GOT3 (cell line): ENCODE data around the gene PLEKHA7.

Experiments
- DNase-seq: peaks from one replicate; lab custom pipeline; 2025; ENCODE audit warnings: mixed read lengths; lab: John Stamatoyannopoulos, UW

PLEKHA7 gene

DNA sequence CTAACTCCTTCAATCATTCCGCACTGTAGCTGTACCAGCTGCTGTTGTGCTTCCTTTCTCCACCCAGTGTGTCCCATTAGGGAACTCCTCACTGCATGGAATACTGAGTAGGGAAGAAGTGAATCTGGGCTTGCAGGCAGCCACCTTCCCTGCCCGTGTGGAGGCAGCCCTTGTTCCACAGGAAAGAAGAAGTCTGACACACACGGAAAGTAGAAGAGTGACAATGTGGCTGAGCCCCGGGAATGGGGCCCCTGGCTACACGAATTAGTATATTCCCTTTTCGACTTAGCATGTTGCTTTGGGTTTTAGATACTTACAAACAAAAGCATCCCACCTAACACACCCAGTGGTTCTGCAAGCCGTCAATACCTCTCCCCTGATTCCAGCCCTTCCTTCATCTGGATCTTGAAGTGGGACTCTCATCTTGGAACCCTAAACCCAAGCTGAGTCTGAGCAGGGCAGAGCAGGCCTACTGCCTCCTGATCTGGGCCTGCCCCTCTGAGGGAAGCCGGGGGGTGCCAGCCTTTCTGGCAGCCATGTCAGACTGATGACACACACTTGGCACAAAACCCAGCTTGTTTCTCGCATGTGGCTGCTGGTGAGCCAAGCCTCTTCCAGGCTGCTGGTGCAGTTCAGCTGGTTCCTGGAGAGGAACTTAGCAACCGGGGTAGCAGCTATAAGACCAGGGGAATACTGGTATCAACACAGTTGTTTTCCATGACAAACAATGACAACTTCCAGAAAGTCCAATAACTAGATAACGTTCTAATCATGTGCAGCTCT, 204.1 kb downstream of the PLEKHA7 start:
- no peak for DNase-seq

DNA sequence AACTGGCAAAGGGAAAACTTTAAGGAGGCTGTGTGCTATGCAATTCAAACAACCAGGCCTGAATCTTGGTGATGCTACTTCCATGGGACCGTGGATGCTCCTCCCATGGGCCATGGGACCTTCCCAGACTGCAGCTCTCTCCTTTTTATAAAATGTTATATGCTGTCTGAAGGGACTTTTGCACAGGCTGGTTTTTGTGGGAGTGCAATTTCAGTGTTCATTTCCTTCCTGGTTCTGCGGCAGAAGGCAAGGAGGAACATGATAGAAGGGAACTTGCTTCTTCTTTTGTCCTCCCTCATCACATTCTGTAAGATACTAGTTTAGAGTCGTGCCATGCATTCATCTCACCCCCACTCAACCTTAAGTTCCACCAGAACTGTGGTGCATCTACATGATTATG, 206.9 kb downstream of the PLEKHA7 start:
- DNase-seq, result no peak

DNA sequence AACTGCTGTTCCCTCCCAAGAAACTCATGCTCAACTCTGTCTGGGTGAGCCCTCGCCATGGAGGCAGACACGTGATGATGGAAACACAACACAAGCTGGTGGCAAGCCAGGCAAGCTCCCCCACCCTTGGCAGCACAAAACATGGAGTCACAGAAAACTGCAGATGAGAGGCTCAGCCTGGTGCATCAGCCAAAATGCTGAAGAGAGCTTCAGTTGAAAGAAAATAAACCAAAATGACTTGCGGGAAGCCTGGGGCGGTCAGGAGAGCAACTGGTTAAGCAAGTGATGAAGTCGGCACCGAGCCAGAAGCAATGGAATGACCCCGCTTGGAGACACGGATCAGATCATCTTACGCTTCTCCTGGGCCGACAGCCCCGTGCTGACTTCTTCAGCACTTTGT, 207.4 kb downstream of the PLEKHA7 start:
- no peak for DNase-seq

DNA sequence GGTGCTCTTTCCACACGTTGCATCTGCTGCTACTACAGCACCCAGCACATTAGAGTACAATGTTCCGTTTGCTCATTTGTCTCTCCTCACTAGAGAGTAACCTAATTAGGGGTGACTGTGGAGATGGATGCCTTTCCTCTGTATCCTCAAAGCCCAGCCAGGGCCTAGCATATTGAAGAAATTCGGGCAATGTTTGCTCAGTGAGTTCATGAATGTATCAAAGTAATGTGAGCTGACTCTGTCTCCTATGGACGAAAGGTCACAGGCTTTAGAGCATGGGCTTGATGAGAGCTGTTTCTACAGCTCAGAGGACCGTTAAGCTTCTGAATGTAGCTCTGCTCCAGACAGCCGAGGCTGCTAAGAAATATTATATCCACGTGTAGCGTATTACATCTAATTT, 208.3 kb downstream of the PLEKHA7 start:
- DNase-seq, result no peak

DNA sequence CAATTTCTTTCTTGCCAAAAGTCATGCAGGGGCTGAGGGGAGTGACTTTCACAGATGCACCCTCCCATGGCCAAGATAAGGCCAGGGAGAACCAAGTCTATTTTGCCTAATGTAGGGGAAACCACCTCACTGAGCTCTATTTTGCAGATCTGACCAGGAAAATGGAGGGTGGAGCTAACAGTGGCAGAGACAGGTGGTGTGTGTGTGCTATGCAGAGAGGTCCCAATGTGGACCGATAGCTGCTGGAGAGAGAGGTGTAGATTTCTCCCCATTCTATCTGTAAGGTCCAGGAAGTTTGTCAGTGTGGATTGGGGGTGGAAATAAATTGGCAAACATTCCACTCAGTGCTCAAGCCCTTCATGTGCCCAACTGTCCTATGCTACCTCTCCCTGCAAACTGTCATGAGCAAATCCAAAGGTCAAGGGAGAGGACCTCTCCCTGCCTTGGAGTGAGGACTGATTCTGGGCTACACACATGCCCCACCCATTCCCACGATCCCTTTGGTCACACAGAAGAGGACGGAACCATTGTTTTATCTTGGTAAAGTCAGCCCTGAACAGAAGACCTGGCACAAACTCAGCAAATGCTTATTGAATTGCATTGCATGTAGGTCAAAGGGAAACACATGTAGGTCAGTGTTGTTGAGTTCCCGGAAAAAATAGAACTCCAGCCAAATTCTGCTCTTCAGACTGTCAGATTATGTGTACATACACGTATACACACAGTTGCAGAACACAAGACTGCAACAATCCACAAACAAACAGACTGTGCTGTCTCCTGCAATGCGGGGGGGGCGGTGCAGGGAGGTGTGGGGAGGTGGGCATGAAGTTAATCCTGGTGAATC, 209.9 kb downstream of the PLEKHA7 start:
- DNase-seq, result no peak

DNA sequence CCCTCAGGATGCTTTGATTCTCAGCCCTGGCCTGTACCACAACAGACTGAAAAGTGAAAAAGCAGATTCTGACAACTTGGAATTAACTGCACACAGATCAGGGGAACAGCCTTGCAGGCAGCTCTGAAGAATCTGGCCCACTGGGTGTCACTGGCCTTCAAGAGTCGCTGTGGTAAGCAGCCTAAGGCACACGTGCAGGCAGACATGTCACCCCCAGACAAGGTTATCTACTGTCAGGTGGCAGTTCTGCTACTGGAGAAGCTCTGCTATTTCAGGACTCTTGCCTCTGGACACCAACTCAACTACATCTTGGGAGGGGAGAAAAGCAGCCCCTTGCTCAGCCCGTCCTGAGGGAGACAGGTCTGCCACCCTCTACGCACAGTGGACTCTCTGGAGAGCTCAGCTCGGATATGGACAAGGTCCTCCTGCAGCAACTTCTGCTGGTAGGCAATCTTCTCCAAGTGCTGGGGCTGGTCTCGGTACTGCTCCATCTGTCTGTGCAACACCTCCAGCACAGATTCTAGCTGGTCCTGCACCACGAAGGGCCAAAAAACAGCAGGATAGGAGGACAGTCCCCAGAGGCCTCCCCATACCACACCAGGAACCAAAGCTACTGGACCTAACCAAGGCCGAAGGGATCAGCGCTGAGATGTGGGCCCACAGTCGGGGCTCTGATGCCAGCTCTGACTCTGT, 212.8 kb downstream of the PLEKHA7 start:
- no peak for DNase-seq

DNA sequence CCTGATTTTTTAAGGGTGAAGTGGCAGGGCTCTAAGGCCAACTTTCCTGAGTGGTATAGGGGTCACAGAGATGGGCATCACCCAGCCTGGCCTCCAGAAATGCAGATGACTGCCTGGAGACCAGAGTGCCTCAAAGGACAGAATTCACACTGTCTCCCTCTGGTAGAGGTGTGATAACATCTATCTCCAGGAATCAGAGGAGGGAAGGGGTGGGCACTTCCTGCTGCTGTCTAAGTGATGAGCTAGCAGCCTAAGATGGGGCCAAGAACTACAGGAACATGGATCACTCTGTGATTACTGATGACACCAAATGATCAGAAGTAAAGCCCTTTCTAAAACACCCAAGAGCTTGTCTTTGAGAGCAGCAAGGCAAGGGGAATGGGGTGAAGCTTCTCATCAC, 213.8 kb downstream of the PLEKHA7 start:
- DNase-seq, result no peak

DNA sequence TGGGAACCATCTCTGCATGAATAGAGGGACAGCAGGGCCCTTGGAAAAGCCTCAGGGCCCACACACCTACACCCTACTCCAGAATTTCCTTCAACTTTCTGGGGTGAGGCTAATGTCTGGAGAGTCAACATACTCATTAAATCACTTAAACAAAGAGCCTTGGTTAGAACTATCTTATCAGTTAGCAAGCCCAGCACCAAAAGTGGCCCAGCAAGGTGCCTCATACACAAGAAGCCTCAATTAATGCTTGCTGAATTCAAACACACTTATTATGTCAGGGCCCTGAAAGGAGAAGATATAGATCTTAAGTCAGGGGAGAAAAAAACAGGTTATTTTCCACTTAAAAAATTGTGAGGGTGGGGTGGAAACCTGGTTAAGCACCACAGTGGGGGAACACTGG, 214.3 kb downstream of the PLEKHA7 start:
- no peak for DNase-seq

DNA sequence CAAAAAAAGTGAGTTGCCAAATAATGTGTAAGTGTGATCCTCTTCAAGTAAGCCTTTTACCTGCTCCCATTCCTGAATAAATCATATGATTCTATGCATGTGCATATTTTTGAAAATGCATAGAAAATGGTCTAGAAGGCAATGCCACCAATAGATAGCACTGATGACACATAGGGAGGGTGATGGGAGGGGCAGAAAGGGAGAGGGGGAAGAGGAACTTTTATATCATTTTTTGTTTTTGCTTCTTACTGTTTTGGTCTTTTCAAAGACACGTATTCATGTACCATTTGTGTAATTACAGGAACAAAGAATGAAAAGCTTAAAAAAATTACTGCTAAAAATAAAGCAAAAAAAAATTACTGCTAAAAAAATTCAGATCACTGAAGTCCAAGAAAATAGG, 215.0 kb downstream of the PLEKHA7 start:
- no peak for DNase-seq

DNA sequence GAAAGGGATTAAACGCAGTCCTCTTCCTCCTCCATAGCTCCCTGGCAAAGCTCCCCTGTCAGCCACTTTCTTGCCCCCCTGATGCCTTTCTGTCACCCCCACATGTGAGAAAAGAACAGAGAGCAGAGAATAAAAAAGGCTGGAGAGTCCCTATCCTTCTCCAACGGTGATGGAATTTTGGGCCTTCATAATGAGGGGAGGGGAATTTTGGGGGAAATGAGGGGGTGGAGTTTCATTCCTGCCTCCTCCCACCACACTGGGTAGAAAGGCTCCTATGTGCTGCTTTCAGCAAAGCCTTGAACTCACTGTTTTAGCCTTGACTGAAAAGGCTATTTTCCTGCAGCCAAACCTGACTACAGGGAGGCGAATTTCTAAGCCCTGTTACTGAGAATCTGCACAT, 216.4 kb downstream of the PLEKHA7 start:
- no peak for DNase-seq

DNA sequence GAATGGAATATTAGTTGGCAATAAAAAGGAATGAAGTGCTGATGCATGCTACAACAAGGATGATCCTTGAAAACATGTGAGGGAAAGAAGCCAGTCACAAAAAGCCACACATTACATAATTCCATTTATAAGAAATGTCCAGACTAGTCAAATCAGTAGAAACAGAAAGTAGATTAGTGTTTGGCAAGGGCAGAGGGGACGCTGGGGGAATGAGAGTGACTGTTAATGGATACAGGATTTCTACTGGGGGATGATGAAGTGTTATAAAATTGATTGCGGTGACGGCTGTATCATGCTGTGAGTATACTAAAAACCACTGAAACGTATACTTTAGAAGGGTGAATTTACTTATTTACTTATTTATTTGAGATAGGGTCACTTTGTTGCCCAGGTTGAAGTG, 217.9 kb downstream of the PLEKHA7 start:
- no peak for DNase-seq

DNA sequence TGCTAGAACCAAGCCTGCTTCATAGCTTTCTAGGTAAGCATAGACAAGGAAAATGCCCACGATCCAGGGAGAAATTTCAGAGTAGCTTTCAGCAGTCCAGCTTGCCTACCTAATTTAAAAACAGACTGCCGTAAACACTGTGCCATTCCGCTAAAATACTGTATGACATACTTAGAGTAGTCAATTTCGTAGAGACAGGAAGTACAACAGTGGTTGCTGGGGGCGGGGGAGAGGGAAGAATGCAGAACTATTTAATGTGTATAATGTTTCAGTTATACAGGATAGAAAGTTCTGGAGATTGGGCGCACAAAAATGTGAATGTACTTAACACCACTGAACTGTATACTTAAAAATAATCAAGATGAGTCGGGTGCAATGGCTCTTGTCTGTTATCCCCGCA, 219.1 kb downstream of the PLEKHA7 start:
- no peak for DNase-seq

DNA sequence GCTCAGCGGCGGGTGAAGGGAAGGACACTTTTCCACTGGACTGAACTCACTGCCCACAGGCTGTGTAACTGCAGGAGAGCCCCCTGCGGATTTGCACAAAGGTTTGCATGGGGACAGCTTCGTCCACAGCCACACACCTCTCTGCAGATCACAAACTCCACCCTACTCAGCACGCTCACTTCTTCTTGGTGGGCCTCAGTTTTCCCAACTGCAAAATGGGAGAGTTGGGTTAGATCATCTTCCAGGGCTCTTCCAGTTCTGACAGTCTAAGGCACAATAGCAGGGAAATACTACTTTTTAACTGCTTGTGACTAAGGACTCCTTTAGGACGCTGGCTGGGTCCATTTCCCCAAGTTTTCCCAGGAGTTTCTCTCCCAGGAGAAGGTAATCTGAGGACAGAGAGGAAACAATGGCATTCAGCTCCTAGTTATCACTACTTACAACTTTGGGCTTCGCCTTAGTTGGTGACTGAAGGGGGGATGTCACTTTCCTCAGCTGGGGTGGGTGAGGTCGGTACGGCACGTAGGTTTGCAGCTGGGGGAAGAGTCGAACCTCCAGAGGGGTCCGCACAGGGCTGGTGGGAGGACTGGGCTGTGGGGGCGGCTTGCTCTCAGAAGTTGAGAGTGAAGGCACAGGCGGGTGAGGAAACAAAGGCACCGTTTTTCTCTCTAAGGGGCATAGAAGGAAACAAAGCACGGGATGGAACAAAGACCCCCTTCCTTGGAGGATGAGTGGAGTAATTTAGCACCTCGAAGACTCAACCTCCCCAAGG, 220.0 kb downstream of the PLEKHA7 start:
- no peak for DNase-seq

DNA sequence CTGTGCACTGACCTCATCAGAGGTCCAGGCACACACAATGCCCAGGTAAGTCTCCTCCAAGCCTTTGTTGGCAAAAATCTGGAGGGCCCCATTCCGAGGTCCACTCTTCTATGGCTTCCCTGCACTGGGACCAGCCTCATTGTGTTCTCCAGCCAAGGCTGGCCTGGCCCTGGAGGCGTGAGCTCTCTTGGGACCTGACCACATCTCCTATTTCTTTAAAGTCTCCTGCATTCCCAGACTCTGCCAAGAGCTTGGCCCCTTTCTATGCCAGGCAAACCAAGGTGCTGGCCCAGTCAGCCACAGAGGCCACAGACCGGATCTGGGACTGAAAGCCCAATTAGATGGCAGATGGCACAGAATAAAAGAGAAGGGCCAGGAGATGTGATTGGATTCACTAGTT, 220.7 kb downstream of the PLEKHA7 start:
- no peak for DNase-seq

DNA sequence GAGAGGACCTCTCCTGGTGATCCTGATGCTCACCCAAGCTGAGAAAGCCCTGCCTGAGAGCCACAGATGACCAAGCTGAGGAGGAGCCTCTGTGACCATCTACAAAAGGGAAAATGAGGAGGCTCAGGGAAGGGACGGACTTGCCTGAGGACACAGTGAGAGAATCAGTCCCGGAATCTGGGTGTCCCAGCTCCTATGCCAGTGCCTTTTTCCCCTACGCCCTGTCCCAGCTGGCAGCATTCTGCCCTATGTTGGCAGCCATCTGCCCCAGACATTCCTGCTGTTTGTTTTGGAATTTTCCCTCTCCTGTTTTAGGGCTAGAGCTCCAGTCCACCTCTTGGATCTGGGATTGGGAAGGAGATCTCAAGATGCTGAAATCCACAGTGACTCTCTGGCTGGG, 221.2 kb downstream of the PLEKHA7 start:
- DNase-seq, result no peak

DNA sequence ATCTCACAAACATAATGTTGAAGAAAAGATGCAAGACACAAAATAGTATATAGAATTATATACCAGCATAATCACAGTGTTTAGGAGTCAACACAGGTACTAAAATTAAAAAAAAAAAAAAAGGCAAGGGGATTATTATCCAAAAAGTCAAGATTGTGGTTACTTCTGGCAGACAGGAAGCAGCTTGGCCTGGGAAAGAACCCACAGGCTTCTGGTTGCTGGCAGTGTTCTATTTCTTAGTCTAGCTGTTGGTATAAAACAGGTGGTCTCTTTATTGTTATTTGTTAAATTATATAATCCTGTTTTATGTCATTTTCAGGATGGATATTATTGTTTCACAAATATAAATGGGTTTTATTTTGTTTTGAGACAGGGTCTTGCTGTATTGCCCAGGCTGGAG, 221.8 kb downstream of the PLEKHA7 start:
- DNase-seq, result no peak

DNA sequence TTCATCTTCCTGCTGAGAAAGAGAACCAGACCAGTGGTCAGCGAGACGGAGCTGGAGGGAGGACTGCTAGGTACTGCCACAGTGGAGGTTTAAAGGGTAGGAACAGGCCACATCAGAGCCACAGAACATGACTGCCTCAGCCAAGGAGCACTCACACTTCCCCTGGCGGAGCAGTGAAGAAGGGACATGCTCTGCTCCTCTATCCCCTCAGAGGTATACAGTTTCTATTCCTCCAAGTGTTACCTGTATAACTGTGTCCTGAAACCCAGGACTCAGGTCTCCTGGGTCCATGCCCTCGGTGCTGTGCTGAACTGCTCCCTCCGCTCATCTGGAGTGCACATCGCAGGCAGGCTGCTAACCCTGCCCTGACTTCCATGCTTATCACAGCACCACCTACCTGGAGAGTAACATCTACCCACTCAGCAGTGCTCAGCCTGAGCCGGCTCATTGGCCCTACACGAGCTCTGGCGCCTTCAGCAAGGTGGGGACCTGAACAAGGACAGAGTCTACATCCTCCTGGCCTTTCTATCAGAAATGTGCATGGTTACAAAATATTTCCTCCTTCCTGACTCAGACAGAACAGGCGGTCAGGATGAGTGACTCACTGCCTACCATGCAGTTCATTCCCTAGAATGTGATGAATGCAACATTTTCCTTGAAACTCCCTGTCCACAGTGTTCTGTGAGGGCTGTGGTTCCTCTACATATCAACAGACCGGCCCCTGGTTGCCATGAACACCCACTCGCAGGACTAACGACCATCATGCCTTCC, 222.8 kb downstream of the PLEKHA7 start:
- DNase-seq, result no peak

DNA sequence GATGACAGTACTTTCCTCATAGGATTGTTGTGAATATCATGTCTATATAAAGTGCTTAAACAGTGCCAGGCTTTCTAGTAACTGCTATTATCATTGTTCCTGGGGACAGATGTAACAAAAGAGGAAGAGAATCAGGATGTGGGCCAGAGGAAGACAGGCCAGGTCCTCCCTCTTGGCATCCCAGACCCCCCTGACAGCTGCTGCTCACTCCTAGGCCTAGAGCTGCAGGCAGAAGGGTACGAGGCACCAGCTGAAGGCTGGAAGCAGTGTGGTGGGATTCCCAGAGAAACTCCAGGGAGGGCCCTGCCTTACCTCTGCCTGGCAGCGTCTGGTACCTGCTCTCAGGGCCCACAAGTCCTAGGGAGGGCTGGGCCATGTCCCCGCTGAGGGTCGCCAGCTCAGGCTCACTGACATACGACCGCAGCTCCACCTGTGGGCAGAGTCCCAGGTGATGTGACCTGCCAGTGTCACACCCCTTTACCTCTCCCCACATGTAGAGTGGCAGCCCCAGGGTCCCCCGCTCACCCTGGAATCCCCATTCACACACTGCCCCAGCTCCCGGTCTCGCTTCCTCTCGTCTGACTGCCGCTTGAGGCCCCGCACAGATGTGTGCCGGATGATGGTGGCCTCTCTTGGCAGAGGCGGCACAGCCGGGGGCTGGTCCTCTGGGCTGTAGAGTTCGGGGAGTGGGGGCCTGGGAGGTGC, 223.6 kb downstream of the PLEKHA7 start:
- no peak for DNase-seq

DNA sequence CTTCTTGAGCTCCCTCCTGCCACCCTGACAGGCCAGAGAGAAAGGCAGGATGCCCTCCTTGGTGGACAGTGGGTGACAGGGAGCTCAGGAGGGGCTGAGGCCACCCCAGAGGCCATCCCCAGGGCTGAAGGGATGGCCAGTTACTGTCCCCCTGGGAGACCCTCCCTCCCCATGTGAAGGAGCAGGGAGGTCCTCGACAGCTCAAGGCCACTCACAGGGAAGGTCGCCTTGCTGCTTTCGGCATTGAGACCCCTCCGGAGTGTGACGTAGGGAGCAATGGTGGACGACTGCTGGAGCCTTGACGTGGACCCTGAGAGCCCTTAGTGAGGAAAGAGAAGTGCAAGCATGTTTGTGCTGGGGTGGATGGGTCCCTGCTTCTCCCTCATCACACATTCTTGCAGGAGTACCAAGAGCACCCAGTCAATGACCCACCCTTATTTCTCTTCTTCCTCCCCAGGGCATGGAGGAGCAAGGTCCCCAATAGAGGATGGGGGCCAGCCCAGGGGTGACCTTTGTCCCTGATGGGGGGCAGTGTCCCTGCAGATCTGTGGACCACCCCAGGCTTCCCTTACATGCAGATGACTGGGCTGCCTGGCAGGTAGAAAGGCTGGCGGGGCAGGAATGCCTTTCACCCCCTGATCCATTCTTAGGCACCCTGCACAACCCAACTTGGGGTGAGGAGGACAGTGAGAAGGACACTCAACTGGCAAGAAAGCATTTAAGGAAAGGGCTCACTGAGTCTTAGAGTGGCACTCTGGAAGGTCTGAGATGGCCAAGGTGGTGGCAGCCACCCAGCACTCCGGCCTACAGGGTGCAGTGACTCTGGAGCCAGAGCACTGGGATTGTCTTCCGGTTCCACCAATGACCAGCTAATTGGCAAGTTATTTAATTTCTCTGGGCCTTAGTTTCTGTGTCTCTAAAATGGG, 224.4 kb downstream of the PLEKHA7 start:
- DNase-seq, result no peak

DNA sequence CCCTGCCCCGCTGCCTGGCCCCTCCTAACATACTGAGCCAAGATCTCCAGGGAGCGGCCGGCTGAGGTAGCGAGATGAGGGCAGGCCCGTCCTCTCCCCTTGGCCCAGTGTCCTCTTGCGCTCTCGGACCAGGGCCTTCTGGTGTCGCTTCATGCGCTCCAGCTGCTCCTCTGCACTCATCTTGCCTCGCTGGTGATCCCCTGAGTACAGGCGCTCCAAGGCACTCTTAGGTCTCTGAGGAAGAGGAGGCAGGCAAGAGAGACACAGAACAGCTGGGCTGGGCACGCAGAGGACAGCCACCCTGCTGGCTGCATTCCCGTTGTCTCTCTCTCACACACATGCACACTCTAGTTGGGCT, 225.2 kb downstream of the PLEKHA7 start:
- no peak for DNase-seq
